ENCODE data around the gene EHD4. TPM values are rescaled to one million over a fixed set of nuclear protein-coding genes. Genes with fewer than 3 reads are reported as not detected.

EHD4 gene
- total and polyA plus RNA-seq, 2 experiments from 2014 or later: 27.3 to 34.7 TPM

DNA sequence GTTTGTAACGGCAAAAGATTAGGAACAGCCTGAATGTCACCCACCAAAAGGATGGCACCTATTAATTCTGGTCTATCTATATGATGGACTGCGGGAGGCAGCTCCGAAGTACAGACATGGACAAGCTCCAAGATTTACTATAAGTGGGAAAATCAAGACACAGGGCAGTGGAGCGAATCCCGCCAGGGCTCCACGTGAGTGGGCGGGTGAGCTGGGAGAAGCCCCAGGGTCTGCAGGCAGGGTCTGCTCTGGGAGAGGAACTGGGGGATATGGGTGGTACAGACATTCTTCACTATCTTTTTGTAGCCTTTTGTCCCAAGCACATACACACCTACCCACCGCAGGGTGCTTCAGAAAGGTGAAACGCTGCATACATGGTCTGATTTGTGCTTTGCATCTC lies 40.3 kb downstream of the EHD4 start:
- DNase-seq (ENCODE audit: low spot score): no peak
- 99% methylated on average over 9 of the region's 9 CpGs for WGBS (ENCODE audit: low lambda C conversion rate, missing lambda C conversion rate)
- no peaks in the 10 kb centered on the region for H3K9me3 ChIP-seq (ENCODE audit: low read depth)
- H4K20me1 ChIP-seq (ENCODE audit: insufficient read depth, poor library complexity, severe bottlenecking): no peaks in the 10 kb centered on the region
- no peak overlapping the region for H3K4me2 ChIP-seq
- no peaks in the 10 kb centered on the region for H3K27me3 ChIP-seq
- H3K4me3 ChIP-seq: no peak overlapping the region
- no peaks in the 10 kb centered on the region for H3K9me2 ChIP-seq (replicated peaks; ENCODE audit: insufficient read depth)
- peaks cover 57% of the 10 kb centered on the region for H3K4me1 ChIP-seq (ENCODE audit: insufficient read depth)
- TF ChIP-seq EZH2phosphoT487 (IDR thresholded peaks at IDR 0.05; ENCODE audit: low read depth, severe bottlenecking, unreplicated experiment): no peak
- no peak for TF ChIP-seq CTCF (IDR thresholded peaks at IDR 0.05; ENCODE audit: poor library complexity)
- TF ChIP-seq EZH2 (IDR thresholded peaks at IDR 0.05; ENCODE audit: borderline replicate concordance): no peak
- no peaks in the 10 kb centered on the region for H3K36me3 ChIP-seq (replicated peaks; ENCODE audit: insufficient read depth, low read depth)
- H3K27ac ChIP-seq: peak overlapping the region; percentile 69
- H3K79me2 ChIP-seq: peaks cover 24% of the 10 kb centered on the region
- no peak overlapping the region for H2AFZ ChIP-seq

- no peaks in the 10 kb centered on the region for H4K20me1 ChIP-seq (ENCODE audit: insufficient read depth, poor library complexity, severe bottlenecking)
- peak overlapping the region; percentile 42 for H3K27ac ChIP-seq
- no peaks in the 10 kb centered on the region for H3K9me3 ChIP-seq (ENCODE audit: low read depth)
- 70% methylated on average over 2 of the region's 2 CpGs for WGBS (ENCODE audit: low lambda C conversion rate, missing lambda C conversion rate)
- H3K4me1 ChIP-seq (ENCODE audit: insufficient read depth): peaks cover 67% of the 10 kb centered on the region
- H3K36me3 ChIP-seq (replicated peaks; ENCODE audit: insufficient read depth, low read depth): no peaks in the 10 kb centered on the region
- TF ChIP-seq EZH2 (IDR thresholded peaks at IDR 0.05; ENCODE audit: borderline replicate concordance): no peak
- no peak for TF ChIP-seq EZH2phosphoT487 (IDR thresholded peaks at IDR 0.05; ENCODE audit: low read depth, severe bottlenecking, unreplicated experiment)
- TF ChIP-seq CTCF (IDR thresholded peaks at IDR 0.05; ENCODE audit: poor library complexity): no peak
- H2AFZ ChIP-seq: no peak overlapping the region
- no peak overlapping the region for H3K4me3 ChIP-seq
- no peak overlapping the region for H3K4me2 ChIP-seq
- H3K9me2 ChIP-seq (replicated peaks; ENCODE audit: insufficient read depth): no peaks in the 10 kb centered on the region
- H3K27me3 ChIP-seq: no peaks in the 10 kb centered on the region
- DNase-seq (ENCODE audit: low spot score): no peak
- H3K79me2 ChIP-seq: peaks cover 20% of the 10 kb centered on the region
Measured at GRCh38 chr15:41930867-41931222, 41.5 kb downstream of the EHD4 start.

- peaks cover 68% of the 10 kb centered on the region for H3K4me1 ChIP-seq (ENCODE audit: insufficient read depth)
- H3K4me3 ChIP-seq: no peak overlapping the region
- no peak overlapping the region for H2AFZ ChIP-seq
- no peaks in the 10 kb centered on the region for H3K27me3 ChIP-seq
- H3K27ac ChIP-seq: peak overlapping the region; percentile 42
- H3K9me3 ChIP-seq (ENCODE audit: low read depth): no peaks in the 10 kb centered on the region
- H3K79me2 ChIP-seq: peaks cover 23% of the 10 kb centered on the region
- DNase-seq (ENCODE audit: low spot score): peak; percentile 47
- TF ChIP-seq CTCF (IDR thresholded peaks at IDR 0.05; ENCODE audit: poor library complexity) (peak; percentile 30), EZH2 (IDR thresholded peaks at IDR 0.05; ENCODE audit: borderline replicate concordance) (no peak)
- no peaks in the 10 kb centered on the region for H3K36me3 ChIP-seq (replicated peaks; ENCODE audit: insufficient read depth, low read depth)
- H3K9me2 ChIP-seq (replicated peaks; ENCODE audit: insufficient read depth): no peaks in the 10 kb centered on the region
- H4K20me1 ChIP-seq (ENCODE audit: insufficient read depth, poor library complexity, severe bottlenecking): no peaks in the 10 kb centered on the region
- WGBS (ENCODE audit: low lambda C conversion rate, missing lambda C conversion rate): 62% methylated on average over 8 of the region's 8 CpGs
- no peak overlapping the region for H3K4me2 ChIP-seq
Measured at GRCh38 chr15:41930221-41930866, 42.0 kb downstream of the EHD4 start.

Data from hepatocyte (in vitro differentiated cells).